ENCODE measurements around the gene ADPRS. TPM values are rescaled to one million over a fixed set of nuclear protein-coding genes. Genes with fewer than 3 reads are reported as not detected.

Gene ADPRS
- total RNA-seq, 1 experiment from 2014 or later = 83.0 TPM

DNA sequence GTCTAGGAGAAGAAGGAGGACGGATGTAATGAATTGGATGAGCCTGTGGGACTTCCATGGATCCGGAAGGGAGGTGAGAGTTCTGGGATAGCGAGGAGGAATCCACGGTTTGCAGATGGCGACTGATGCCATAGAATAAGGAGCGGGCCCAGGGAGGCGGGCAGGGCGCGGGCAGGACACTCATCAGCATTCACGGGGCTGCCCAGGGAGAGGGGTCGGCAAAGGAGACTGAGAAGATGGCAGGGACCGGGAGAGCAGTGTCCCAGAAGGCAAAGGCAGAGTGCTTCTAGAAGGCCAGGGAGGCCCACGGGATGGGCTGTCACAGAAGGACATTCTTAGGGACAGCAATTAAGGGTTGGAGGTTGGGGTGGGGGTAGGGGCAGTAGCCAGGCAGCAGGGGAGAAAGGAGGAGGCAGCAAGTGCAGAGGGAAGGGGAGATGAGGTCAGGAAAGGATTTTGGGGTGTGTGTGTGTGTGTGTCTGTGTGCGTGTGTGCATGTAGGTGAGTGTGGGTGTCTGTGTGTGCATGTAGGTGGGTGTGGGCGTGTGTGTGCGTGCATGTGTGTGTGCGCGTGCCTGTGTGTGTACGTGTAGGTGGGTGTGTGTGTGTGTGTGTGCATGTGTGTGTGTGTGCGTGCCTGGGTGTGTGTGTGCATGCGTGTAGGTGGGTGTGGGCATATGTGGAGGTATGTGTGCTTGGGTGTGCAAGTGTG lies 37.5 kb downstream of the ADPRS start:
- H3K27me3 ChIP-seq (ENCODE audit: low read length) = peaks cover 9% of the 10 kb centered on the region; the same call in 1 of the 2 replicates
- intact Hi-C loops (cut with micrococcal nuclease) = no loop called here
- no peak for DNase-seq
- no peak for ATAC-seq
- no peaks in the 10 kb centered on the region for H3K36me3 ChIP-seq (ENCODE audit: low read depth, low read length)
- CTCF ChIA-PET = no interaction called here
- TF ChIP-seq, protein P1, sequence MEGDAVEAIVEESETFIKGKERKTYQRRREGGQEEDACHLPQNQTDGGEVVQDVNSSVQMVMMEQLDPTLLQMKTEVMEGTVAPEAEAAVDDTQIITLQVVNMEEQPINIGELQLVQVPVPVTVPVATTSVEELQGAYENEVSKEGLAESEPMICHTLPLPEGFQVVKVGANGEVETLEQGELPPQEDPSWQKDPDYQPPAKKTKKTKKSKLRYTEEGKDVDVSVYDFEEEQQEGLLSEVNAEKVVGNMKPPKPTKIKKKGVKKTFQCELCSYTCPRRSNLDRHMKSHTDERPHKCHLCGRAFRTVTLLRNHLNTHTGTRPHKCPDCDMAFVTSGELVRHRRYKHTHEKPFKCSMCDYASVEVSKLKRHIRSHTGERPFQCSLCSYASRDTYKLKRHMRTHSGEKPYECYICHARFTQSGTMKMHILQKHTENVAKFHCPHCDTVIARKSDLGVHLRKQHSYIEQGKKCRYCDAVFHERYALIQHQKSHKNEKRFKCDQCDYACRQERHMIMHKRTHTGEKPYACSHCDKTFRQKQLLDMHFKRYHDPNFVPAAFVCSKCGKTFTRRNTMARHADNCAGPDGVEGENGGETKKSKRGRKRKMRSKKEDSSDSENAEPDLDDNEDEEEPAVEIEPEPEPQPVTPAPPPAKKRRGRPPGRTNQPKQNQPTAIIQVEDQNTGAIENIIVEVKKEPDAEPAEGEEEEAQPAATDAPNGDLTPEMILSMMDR (conservative IDR thresholded peaks at IDR 0.05; ENCODE audit: low read depth, low read length) = no peak
- TF ChIP-seq EZH2 (IDR thresholded peaks at IDR 0.05; ENCODE audit: low read length, unreplicated experiment) (no peak), EZH2phosphoT487 (IDR thresholded peaks at IDR 0.05; ENCODE audit: borderline replicate concordance, low read length) (no peak)
- H3K79me2 ChIP-seq (ENCODE audit: low read length) = no peaks in the 10 kb centered on the region
- no peaks in the 10 kb centered on the region for H4K20me1 ChIP-seq (ENCODE audit: low read length)
- H3K27ac ChIP-seq (ENCODE audit: low read length) = no peak overlapping the region
- no peak overlapping the region for H3K9ac ChIP-seq (ENCODE audit: low read length)
- no peaks in the 10 kb centered on the region for H3K4me1 ChIP-seq (ENCODE audit: insufficient read depth, low read length)
- POLR2A ChIA-PET (ENCODE audit: unreplicated experiment) = no interaction called here
- BruUV-seq (replicated peaks) = no TSS peak
- no peak overlapping the region for H2AFZ ChIP-seq (ENCODE audit: low read length)
- H3K4me3 ChIP-seq (ENCODE audit: low read length) = no peak overlapping the region
- no peaks in the 10 kb centered on the region for H3K9me2 ChIP-seq (replicated peaks; ENCODE audit: low read length)
- no peaks in the 10 kb centered on the region for H3K9me3 ChIP-seq (ENCODE audit: low read length)
- H3K4me2 ChIP-seq (ENCODE audit: low read length) = no peak overlapping the region
- no peaks in the 10 kb centered on the region for H3F3A ChIP-seq (ENCODE audit: low read length, unreplicated experiment)

DNA sequence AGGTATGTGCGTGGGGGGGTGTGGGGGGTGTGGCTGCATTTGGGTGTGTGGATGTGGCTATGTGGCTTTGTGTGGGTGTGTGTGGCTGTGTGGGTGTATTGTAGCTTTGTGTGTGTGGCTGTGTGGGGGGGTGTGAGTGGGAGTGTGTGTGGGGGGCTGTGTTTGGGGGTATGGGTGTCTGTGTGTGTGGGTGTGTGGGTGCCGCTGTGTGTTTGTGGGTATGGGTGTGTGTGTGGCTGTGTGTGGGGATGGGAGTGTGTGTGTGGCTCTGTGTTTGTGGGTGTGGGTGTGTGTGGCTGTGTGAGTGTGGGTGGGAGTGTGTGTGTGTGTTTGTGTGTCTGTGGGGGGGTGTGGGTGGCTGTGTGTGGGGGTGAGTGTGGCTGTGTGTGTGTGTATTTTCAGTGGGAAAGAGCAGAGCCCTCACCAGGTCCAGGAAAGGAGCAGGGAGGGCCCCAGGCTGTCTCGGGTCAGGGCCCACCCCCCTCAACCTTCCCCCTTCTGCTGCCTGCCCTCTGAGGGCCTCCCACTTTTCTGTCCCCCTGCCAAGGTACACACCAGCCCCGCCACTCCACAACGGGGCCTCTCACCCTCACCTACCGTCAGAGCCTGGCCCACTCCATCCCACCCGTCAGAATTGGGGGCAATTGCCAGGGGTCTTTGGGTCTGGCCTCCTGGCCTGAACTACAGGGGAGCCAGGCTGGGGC lies 38.3 kb downstream of the ADPRS start:
- Histone ChIP-seq H4K20me1 (ENCODE audit: low read length) (no peaks in the 10 kb centered on the region), H3K4me2 (ENCODE audit: low read length) (no peak overlapping the region), H3K9me3 (ENCODE audit: low read length) (no peaks in the 10 kb centered on the region), H3K4me3 (ENCODE audit: low read length) (no peak overlapping the region), H3K9me2 (replicated peaks; ENCODE audit: low read length) (no peaks in the 10 kb centered on the region), H3K9ac (ENCODE audit: low read length) (no peak overlapping the region), H3K27me3 (ENCODE audit: low read length) (peaks cover 9% of the 10 kb centered on the region; the same call in 1 of the 2 replicates), H2AFZ (ENCODE audit: low read length) (no peak overlapping the region), H3F3A (ENCODE audit: low read length, unreplicated experiment) (no peaks in the 10 kb centered on the region), H3K79me2 (ENCODE audit: low read length) (no peaks in the 10 kb centered on the region), H3K27ac (ENCODE audit: low read length) (no peak overlapping the region), H3K36me3 (ENCODE audit: low read depth, low read length) (no peaks in the 10 kb centered on the region), H3K4me1 (ENCODE audit: insufficient read depth, low read length) (no peaks in the 10 kb centered on the region)
- ATAC-seq = no peak
- no peak for TF ChIP-seq EZH2 (IDR thresholded peaks at IDR 0.05; ENCODE audit: low read length, unreplicated experiment)
- TF ChIP-seq, protein P1 (conservative IDR thresholded peaks at IDR 0.05; ENCODE audit: low read depth, low read length) = no peak
- TF ChIP-seq EZH2phosphoT487 (IDR thresholded peaks at IDR 0.05; ENCODE audit: borderline replicate concordance, low read length) = no peak
- no peak for DNase-seq
- ChIA-PET CTCF (no interaction called here), POLR2A (ENCODE audit: unreplicated experiment) (no interaction called here)
- intact Hi-C loops (cut with micrococcal nuclease) = no loop called here
- BruUV-seq (replicated peaks) = no TSS peak

All from PC-3 (cell line).